Left renal cortex interstitium (tissue), 4 donors: ENCODE results near the gene ROMO1. TPM values are rescaled to one million over a fixed set of nuclear protein-coding genes. Genes with fewer than 3 reads are reported as not detected.
"Not testable (repeated sequence)": the region's sequence is repeated elsewhere in the genome, so short reads cannot be mapped to it uniquely, and the experiment has no call there.

Experiments used
- DNase-seq, 4 donors: peaks; one replicate each; pipeline ENCODE4 v3.0.0-alpha.2; 2013; ENCODE audit warnings: low read depth in 4 of 4, low spot score in 2 of 4, missing footprints in 1 of 4
- polyA plus RNA-seq, 4 donors: library from polyadenylated mRNA; unstranded; fragments of 120-200 nt; gene quantifications; one replicate each; pipeline ENCODE4 v1.2.1, GENCODE V29; 2013; ENCODE audit not compliant: insufficient read length in 4 of 4

ROMO1 gene
- polyA plus RNA-seq, 4 donors, result 56.9 to 132 (median 88.8) TPM

- DNase-seq, result not testable (repeated sequence)
Observed at GRCh38 chr20:35744492-35744841, 45.3 kb downstream of the ROMO1 start.

Other genes starting within 250 kb of the ROMO1 start
- 10 to 100 TPM; 41.2 to 73.1 (median 52.1) TPM for gene CEP250, start 243.8 kb upstream of the ROMO1 start, polyA plus RNA-seq
- gene C20orf173, start 169.8 kb upstream of the ROMO1 start, polyA plus RNA-seq, result under 1 TPM in 1 of 4 donors, not detected in 3; 0.19 TPM
- 100 to 1,000 TPM; 346 to 382 (median 357) TPM for gene ERGIC3, start 157.3 kb upstream of the ROMO1 start, polyA plus RNA-seq
- gene SPAG4, start 83.6 kb upstream of the ROMO1 start, polyA plus RNA-seq, result 1 to 10 TPM; 3.1 to 5.3 (median 4.0) TPM
- 100 to 1,000 TPM; 170 to 221 (median 198) TPM for gene CPNE1, start 34.5 kb upstream of the ROMO1 start, polyA plus RNA-seq
- 100 to 1,000 TPM in 2 of 4 donors, 10 to 100 TPM in 2; 88.0 to 108 (median 97.7) TPM for gene RBM12, start 34.5 kb upstream of the ROMO1 start, polyA plus RNA-seq
- 10 to 100 TPM; 28.4 to 36.2 (median 30.5) TPM for gene NFS1, start 53 bp upstream of the ROMO1 start, polyA plus RNA-seq
- gene RBM39, start 42.9 kb downstream of the ROMO1 start, polyA plus RNA-seq, result 100 to 1,000 TPM; 488 to 707 (median 633) TPM
- 10 to 100 TPM; 31.3 to 43.0 (median 35.4) TPM for gene PHF20, start 72.6 kb downstream of the ROMO1 start, polyA plus RNA-seq